Measurements from ENCODE around the gene CDYL.

The CDYL gene

GRCh38 chr6:4773181-4773580, 3.0 kb upstream of the CDYL start:
- Histone ChIP-seq H3K4me3 (no peak overlapping the region), H3K27ac (no peak overlapping the region)

- peak overlapping the region in 2 of 21 experiments; percentile 82 for H3K27ac ChIP-seq
- H3K4me3 ChIP-seq = peak overlapping the region in 2 of 7 experiments; percentile 63 to 67
Observed at GRCh38 chr6:4774296-4774695, 1.9 kb upstream of the CDYL start.

GRCh38 chr6:4774715-4775493, 1.3 kb upstream of the CDYL start:
- peak overlapping the region; percentile 46 to 67 (median 53) for H3K4me3 ChIP-seq
- H3K27ac ChIP-seq = peak overlapping the region in 20 of 21 experiments; percentile 25 to 87 (median 76)

DNA sequence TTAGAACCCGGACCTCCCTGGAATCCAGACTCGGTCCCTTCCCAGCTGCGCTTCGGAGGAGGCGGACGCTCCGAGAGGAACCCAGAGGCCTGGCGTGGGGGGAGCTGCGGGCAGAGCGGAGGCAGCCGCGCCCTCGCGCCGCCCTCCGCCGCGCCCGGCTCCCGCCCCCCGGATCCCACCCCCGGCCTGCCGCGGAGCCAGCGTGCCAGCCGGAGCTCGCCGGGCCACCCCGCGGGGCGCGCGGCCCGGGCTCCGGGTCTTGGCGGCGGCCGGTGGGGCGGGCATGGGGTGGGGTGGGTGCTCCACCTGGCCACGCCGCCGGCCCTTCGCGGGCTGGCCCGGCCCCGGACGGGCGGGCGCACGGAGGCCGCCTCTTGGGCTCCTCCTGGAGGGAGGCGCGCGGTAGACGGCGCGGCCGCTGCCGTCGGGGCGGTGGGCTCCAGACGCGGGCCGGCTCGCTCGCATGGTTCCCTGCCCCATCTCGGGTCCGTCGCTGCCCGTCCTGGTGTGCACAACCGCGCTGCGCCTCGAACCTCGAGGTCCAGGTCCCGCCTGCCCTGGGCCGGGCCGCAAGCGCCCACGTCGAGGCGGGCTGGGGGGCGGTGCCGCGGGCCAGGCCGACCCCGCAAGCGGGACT, 592 bp upstream of the CDYL start:
- Histone ChIP-seq H3K4me3 (peak overlapping the region; percentile 46 to 67 (median 53)), H3K27ac (peak overlapping the region; percentile 27 to 89 (median 81))

- peak overlapping the region in 20 of 21 experiments; percentile 62 to 92 (median 83) for H3K27ac ChIP-seq
- peak overlapping the region; percentile 48 to 70 (median 63) for H3K4me3 ChIP-seq
Observed at GRCh38 chr6:4776493-4777393, 539 bp downstream of the CDYL start.

DNA sequence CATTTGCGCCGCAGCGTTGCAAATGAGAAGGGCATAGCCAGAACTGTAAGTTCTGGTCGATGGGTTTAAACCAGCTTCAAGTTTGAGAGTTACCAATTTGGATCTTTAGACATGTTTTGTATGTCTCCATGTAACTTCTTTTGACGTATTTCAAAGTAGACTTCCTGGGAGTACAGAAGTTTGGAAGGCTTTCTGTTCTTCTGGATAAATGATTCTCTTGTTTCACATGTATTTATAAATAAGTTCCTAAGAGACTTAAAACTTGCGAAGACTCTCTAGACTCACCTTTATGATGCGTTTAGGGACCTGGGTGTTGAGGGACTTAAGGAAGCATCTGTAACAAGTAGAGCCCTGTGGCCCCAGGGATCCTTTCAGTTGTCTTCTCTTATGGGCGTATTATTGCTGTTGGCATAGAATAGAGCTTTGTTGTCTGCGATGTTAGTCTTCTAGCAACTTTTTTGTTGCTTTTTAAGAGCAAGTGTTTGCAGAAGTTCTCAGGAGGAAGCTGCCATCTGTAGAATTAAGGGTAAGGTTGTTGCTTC, 1.3 kb downstream of the CDYL start:
- Histone ChIP-seq H3K27ac (peak overlapping the region in 15 of 21 experiments; percentile 78 to 92 (median 84)), H3K4me3 (peak overlapping the region; percentile 48 to 70 (median 63))

GRCh38 chr6:4778086-4778485, 1.9 kb downstream of the CDYL start:
- Histone ChIP-seq H3K4me3 (peak overlapping the region in 5 of 7 experiments; percentile 48 to 70 (median 63)), H3K27ac (peak overlapping the region in 4 of 21 experiments; percentile 78 to 87 (median 82))

DNA sequence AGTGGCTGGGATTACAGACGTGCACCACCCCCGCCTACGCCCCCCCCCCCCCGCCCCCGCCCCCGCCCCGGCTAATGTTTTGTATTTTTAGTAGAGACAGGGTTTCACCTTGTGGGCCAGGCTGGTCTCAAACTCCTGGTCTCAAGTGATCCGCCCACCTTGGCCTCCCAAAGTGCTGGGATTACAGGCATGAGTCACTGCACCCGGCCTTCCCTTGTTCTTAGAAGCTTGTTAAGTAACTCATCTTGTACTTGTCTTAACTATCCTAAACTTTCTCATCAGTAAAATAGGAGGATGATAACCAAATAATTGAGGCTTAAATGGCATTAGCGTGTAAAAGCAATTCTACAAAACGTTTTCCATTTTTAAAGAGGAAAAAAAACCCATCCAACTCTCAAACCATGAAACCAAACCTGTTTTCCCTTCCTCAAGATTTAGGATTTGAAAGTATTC, 4.2 kb downstream of the CDYL start:
- Histone ChIP-seq H3K4me3 (no peak overlapping the region), H3K27ac (no peak overlapping the region)

DNA sequence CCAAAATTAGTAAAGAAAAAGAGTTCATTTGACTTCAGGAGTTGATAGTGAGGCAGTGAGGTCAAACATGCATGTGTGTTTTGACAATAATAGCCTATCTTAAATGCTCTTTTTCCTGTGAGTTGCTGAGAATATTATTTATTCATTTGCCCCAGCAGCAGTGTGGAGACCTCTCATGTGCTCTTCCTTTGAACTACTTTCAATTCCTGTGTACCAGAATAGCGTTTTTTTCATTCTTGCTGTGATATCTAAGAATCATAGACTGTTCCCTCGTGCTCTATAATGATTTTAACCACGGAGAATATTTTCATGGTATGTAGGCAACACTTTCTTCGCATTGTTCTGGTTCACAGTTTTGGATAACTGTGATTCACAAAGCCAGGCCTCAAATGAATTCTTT, 5.2 kb downstream of the CDYL start:
- no peak overlapping the region for H3K27ac ChIP-seq
- no peak overlapping the region for H3K4me3 ChIP-seq

DNA sequence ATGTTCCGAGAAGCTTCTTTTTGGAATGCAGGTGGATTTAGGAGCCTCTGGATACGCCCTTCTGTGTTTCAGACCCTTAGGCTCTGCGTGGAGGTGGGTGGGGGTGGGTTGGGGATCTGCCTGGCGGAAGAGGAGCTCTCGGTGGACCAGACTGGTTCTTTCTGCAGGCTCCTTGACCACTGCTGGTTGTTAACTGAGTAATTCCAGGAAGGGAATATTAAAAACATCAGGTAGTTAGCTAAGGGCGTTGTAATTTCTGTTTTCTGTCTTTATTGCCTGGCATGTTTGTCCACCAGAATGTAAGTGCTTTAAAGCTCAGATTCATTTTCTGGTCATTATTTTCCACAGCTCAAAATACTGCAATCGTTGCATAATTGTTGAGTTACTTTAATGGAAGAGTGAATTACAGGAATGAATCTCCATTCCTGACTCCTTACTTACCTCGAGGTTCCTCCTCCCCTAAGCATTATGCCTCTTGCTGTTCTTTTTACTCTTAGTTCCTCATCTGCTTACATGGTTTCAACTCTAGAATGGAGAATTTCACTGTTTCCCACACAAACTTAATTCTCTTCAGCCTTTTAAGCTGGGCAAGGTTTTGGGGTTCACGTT, 5.9 kb downstream of the CDYL start:
- H3K27ac ChIP-seq = no peak overlapping the region

DNA sequence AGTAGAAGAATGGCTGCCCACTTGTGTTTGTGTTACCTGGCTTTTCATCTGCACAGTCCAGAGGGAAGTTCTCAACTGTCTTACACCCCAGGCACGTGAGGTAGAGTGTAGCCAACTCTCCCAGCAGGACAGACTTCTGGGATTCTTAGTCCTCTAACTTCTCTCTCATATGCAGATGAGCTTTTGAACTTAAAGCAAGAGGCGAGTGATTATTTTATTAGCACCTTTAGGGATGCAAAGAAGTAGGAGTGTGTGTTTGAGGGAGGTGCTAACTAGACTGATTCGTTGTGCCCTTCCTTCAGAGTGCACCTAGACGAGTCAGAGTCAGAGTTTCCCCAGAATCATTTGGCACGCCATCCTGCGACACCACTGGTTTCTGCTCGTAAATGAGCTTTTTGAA, 10.8 kb downstream of the CDYL start:
- no peak overlapping the region for H3K27ac ChIP-seq
- no peak overlapping the region for H3K4me3 ChIP-seq

More for the DNA sequence above, 5.9 kb downstream of the CDYL start:
- no peak overlapping the region for H3K4me3 ChIP-seq

- no peak overlapping the region for H3K4me3 ChIP-seq
Observed at GRCh38 chr6:4788482-4788881, 12.3 kb downstream of the CDYL start.

GRCh38 chr6:4788953-4789584, 12.9 kb downstream of the CDYL start:
- no peak overlapping the region for H3K4me3 ChIP-seq
- H3K27ac ChIP-seq = no peak overlapping the region

More at GRCh38 chr6:4788482-4788881, 12.3 kb downstream of the CDYL start:
- H3K27ac ChIP-seq = no peak overlapping the region

- no peak overlapping the region for H3K27ac ChIP-seq
- no peak overlapping the region for H3K4me3 ChIP-seq
Observed at GRCh38 chr6:4790158-4790899, 14.1 kb downstream of the CDYL start.

- Histone ChIP-seq H3K4me3 (no peak overlapping the region), H3K27ac (no peak overlapping the region)
Observed at GRCh38 chr6:4794140-4794707, 18.0 kb downstream of the CDYL start.

GRCh38 chr6:4797587-4797986, 21.4 kb downstream of the CDYL start:
- no peak overlapping the region for H3K27ac ChIP-seq
- no peak overlapping the region for H3K4me3 ChIP-seq

GRCh38 chr6:4799912-4800311, 23.7 kb downstream of the CDYL start:
- Histone ChIP-seq H3K27ac (no peak overlapping the region), H3K4me3 (no peak overlapping the region)

- H3K4me3 ChIP-seq = no peak overlapping the region
- H3K27ac ChIP-seq = no peak overlapping the region
Observed at GRCh38 chr6:4800662-4801061, 24.5 kb downstream of the CDYL start.
